T-helper 2 cell treated with Interferon-gamma antibody and Interleukin-4, amounts not matched to agents 5 μg/mL and 100 μg/mL, for 36 hours (primary cell): ENCODE measurements around the gene F5.

Experiments used
- DNase-seq: peaks from one replicate; pipeline ENCODE4 v3.0.0; 2021; ENCODE audit warnings: low spot score
- H3K27ac Mint-ChIP-seq: one replicate; pipeline ENCODE4 v1.8.0; 2021; ENCODE audit warnings: mild to moderate bottlenecking, mixed read lengths
- H3K27me3 Mint-ChIP-seq: one replicate; pipeline ENCODE4 v1.8.0; 2021; ENCODE audit warnings: low read depth, mixed read lengths
- H3K36me3 Mint-ChIP-seq: one replicate; pipeline ENCODE4 v1.8.0; 2021; ENCODE audit warnings: low read depth, mixed read lengths
- H3K4me1 Mint-ChIP-seq: one replicate; pipeline ENCODE4 v1.8.0; 2021; ENCODE audit warnings: low read depth, mixed read lengths
- H3K4me3 Mint-ChIP-seq: one replicate; pipeline ENCODE4 v1.8.0; 2022; ENCODE audit warnings: mild to moderate bottlenecking, moderate library complexity, mixed read lengths
- H3K9me3 Mint-ChIP-seq: one replicate; pipeline ENCODE4 v1.8.0; 2021; ENCODE audit warnings: mixed read lengths

Gene F5

DNA sequence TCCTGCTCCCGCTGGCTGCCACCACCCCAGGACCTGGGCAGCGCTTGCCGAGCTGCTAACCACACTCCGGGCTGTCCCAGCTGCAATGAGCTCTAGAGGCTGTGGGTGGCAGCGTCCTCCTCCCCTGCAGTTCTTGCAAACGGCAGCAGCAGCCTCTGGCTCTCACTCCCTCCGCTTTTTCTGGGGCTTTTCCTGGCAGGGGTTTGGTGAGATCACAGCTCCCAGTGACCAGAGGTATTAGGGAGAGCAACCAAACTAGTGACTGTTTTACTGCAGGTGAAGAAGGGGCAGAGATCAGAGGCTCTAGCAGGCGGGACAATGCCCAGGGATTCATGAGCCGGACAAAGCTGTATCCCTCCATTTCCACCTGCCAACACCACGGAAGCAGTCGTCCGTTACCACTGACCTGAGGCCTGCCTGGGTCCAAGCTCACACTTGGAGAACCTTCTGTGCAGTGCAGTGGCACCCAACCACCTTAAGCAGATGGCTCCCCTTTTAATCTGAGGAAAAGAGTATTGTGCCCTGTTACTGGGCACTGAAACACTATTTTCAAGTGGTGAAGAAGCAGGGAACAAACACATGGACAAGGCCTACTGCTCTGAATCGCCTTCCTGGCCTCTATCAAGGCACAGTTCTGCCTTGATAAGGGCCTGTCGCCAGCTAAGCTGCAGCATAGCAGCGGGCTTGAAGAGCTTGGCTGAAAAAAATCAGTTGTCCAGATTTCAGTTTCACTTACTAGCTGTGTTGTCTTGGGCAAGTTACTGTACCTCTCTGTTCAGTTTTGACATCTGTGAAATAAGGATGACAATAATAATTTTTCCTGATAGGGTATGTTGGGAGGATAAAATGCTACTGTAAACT is at the start of gene F5:
Gene F5, minus strand, starts transcription at position 87 of the 861 bp plus-strand sequence. CDS start 95 bp downstream, outside the sequence.
- no peaks in the 10 kb centered on the region for H3K36me3 Mint-ChIP-seq
- peak within 1 kb of the TSS; percentile 92 for H3K4me3 Mint-ChIP-seq
- H3K27me3 Mint-ChIP-seq: no peaks in the 10 kb centered on the region
- no peaks in the 10 kb centered on the region for H3K9me3 Mint-ChIP-seq
- peaks cover 45% of the 10 kb centered on the region for H3K4me1 Mint-ChIP-seq
- H3K27ac Mint-ChIP-seq: peak within 1 kb of the TSS; percentile 79
- DNase-seq: peak; percentile 75

DNA sequence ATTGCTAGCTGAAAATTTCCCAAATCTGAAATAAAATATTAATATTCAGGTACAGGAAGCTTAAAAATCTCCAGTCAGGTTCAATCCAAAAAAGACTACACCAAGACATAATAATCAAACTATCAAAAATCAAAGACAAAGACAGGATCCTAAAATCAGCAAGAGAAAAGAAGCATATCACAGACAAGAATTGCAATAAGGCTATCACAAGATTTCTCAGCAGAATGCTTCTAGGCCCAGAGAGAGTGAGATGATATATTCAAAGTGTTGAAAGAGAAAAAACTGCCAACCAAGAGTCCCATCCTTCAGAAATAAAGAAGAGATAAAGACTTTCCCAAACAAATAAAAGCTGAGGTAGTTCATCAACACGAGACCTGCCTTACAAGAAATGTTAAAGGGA is 48.6 kb upstream of the F5 start:
- Mint-ChIP-seq H3K4me1 (peaks cover 8% of the 10 kb centered on the region), H3K27me3 (no peaks in the 10 kb centered on the region), H3K9me3 (peaks cover 66% of the 10 kb centered on the region), H3K36me3 (peaks cover 17% of the 10 kb centered on the region), H3K27ac (no peak overlapping the region), H3K4me3 (no peak overlapping the region)
- DNase-seq: no peak

GRCh38 chr1:169634145-169634544 is 47.9 kb upstream of the F5 start:
- no peaks in the 10 kb centered on the region for H3K27me3 Mint-ChIP-seq
- peaks cover 59% of the 10 kb centered on the region for H3K9me3 Mint-ChIP-seq
- DNase-seq: no peak
- no peak overlapping the region for H3K4me3 Mint-ChIP-seq
- peaks cover 15% of the 10 kb centered on the region for H3K36me3 Mint-ChIP-seq
- peaks cover 3% of the 10 kb centered on the region for H3K4me1 Mint-ChIP-seq
- peak overlapping the region; percentile 8 for H3K27ac Mint-ChIP-seq

DNA sequence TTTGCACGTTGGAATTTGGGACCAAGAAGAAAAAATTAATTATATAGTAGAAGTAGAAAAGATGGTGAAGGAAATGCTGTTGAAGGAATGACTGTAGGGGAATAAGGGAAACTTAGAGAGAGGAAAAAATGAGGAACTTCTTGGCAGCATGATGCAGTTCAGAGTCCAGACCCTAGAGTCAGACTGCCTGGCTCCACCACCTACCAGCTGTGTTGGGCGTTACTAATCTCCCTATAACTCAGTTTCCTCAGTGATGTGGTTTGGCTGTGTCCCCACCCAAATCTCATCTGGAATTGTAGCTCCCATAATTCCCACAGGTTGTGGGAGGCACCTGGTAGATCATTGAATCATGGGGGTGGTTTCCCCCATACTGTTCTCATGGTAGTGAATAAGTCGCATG is 45.0 kb upstream of the F5 start:
- peaks cover 11% of the 10 kb centered on the region for H3K36me3 Mint-ChIP-seq
- H3K27me3 Mint-ChIP-seq: no peaks in the 10 kb centered on the region
- DNase-seq: no peak
- H3K9me3 Mint-ChIP-seq: peaks cover 38% of the 10 kb centered on the region
- H3K4me1 Mint-ChIP-seq: peaks cover 12% of the 10 kb centered on the region
- no peak overlapping the region for H3K4me3 Mint-ChIP-seq
- H3K27ac Mint-ChIP-seq: no peak overlapping the region

DNA sequence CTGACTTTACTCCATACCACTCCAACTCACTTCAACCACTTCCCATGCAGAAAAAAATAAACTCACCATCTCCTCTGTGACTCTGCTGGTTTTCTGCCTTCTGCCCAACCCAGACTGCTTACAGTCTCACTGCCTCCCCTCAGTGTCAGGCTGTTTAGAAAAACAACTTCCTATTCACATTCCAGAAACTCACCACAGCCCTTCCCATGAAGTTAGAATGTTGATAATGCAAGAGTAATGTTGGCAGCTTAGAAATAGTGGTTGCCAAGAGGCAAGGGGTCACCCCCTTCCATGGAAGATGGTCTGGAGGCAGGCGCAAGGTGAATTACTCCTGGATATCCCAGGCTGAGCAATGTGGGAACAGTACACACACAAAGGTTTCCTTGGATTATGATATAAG is 43.7 kb upstream of the F5 start, which contains the start of gene SELP:
Gene SELP, minus strand, starts transcription at position 119 of the 400 bp plus-strand sequence. Its CDS starts 50 bp downstream, at position 69.
- no peak within 1 kb of the TSS for H3K4me3 Mint-ChIP-seq
- peaks cover 20% of the 10 kb centered on the region for H3K4me1 Mint-ChIP-seq
- DNase-seq: no peak
- H3K36me3 Mint-ChIP-seq: peaks cover 10% of the 10 kb centered on the region
- H3K9me3 Mint-ChIP-seq: peaks cover 30% of the 10 kb centered on the region
- no peak within 1 kb of the TSS for H3K27ac Mint-ChIP-seq
- no peaks in the 10 kb centered on the region for H3K27me3 Mint-ChIP-seq

DNA sequence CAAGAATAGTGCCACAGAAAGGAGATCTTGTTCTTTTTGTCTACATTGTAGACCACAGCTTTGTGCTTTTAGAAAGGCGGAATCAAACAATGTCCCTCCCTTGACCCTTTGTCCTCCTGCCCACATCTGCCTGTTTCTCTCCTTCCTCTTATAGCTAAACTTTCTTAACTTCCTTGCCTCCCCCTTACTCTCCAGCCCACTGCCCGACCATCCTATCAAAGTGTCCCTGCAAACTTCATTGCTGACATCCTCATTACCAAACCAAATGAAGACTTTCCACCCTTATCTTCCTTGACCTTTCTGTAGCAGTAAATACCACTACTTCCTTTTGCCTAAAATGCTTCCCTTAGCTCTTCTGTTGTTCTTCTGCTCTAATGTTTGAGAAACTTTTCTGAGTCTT is 38.6 kb upstream of the F5 start:
- no peak for DNase-seq
- Mint-ChIP-seq H3K27ac (peak overlapping the region; percentile 4), H3K27me3 (no peaks in the 10 kb centered on the region), H3K9me3 (peaks cover 11% of the 10 kb centered on the region), H3K4me3 (no peak overlapping the region), H3K4me1 (peaks cover 29% of the 10 kb centered on the region), H3K36me3 (no peaks in the 10 kb centered on the region)

GRCh38 chr1:169624122-169624521 is 37.8 kb upstream of the F5 start:
- DNase-seq: no peak
- Mint-ChIP-seq H3K4me3 (no peak overlapping the region), H3K36me3 (no peaks in the 10 kb centered on the region), H3K27me3 (no peaks in the 10 kb centered on the region), H3K4me1 (peaks cover 27% of the 10 kb centered on the region), H3K9me3 (peaks cover 11% of the 10 kb centered on the region), H3K27ac (peak overlapping the region; percentile 7)

DNA sequence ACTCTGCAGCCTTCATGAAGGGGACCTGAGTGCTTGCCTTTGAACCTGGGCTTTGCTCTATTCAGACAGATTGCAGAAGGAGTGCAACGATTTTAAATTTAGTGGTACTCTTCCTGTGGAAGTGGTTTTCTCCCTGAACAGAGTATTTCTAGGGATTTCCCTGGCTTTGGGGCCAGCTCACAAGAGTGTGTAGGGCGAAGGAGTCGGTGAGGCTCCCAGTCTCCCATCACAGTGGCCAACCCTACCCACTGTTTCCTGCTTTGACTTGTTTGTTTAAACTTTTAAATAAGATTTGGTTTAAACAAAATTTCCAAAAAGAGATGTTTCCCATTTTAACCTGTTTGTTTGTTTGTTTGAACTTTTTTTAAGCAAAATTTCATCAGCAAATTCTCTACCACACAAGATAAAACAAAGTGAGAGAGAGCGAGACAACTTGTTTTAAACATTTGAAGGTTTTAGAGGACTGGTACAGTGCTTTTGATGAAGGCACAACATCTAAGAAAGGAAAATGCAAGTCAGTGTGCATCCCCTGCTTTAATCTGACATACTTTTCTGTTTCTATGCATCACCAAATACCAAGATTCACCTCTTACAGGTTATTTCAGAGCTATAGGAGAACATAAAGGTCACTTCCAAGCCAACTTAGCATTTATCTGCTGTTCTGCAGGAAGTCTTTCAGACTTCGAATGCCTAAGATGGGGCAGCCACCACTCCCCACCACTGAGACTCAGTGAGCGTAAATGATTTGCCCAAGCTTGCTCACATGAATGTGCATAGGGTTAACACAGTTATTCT is 37.0 kb upstream of the F5 start:
- DNase-seq: no peak
- Mint-ChIP-seq H3K9me3 (peaks cover 11% of the 10 kb centered on the region), H3K36me3 (no peaks in the 10 kb centered on the region), H3K4me1 (peaks cover 23% of the 10 kb centered on the region), H3K27ac (no peak overlapping the region), H3K27me3 (no peaks in the 10 kb centered on the region), H3K4me3 (no peak overlapping the region)

DNA sequence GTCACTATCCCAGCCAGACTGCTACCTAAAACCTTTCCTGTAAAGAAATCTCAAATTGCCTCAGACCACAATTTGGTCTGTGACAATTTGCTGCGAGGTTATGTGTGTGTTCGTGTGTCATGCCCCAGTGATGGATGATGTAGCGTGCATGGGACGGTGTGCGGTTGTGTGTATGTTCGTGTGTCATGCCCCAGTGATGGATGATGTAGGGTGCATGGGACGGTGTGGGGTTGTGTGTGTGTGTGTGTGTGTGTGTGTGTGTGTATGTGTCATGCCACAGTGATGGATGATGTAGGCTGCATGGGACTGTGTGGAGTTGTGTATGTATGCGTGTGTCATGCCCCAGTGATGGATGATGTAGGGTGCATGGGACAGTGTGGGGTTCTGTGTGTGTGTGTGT is 34.3 kb upstream of the F5 start:
- H3K27ac Mint-ChIP-seq: no peak overlapping the region
- no peak overlapping the region for H3K4me3 Mint-ChIP-seq

GRCh38 chr1:169618367-169618766 is 32.1 kb upstream of the F5 start:
- Mint-ChIP-seq H3K4me1 (peaks cover 3% of the 10 kb centered on the region), H3K9me3 (peaks cover 6% of the 10 kb centered on the region), H3K36me3 (peaks cover 1% of the 10 kb centered on the region), H3K27ac (no peak overlapping the region), H3K4me3 (no peak overlapping the region), H3K27me3 (no peaks in the 10 kb centered on the region)
- DNase-seq: no peak

More for the DNA sequence above, 34.3 kb upstream of the F5 start:
- H3K9me3 Mint-ChIP-seq: peaks cover 6% of the 10 kb centered on the region
- peaks cover 15% of the 10 kb centered on the region for H3K4me1 Mint-ChIP-seq
- no peaks in the 10 kb centered on the region for H3K27me3 Mint-ChIP-seq
- no peak for DNase-seq
- H3K36me3 Mint-ChIP-seq: peaks cover 1% of the 10 kb centered on the region

DNA sequence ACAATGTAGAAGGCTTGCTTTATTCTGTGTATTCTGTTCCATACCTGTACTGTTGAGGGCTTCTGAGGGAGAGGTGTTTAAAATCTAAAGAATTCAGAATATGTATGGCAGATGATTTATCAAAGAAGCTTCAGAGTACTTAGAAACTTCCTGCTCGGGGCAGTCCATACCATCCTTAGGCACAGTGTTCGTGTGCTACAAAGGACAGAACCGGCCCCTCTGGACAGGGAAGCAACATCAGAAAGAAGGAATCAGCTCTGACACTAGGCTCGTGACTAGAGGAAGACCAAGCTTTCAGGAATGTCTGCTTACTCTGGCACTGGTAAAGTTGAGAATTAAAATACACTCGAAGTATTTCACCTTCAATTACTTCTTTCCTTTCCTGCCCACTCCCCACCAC is 29.5 kb upstream of the F5 start:
- H3K9me3 Mint-ChIP-seq: peaks cover 4% of the 10 kb centered on the region
- no peak for DNase-seq
- no peak overlapping the region for H3K27ac Mint-ChIP-seq
- H3K36me3 Mint-ChIP-seq: peaks cover 1% of the 10 kb centered on the region
- peaks cover 3% of the 10 kb centered on the region for H3K4me1 Mint-ChIP-seq
- no peak overlapping the region for H3K4me3 Mint-ChIP-seq
- H3K27me3 Mint-ChIP-seq: no peaks in the 10 kb centered on the region

DNA sequence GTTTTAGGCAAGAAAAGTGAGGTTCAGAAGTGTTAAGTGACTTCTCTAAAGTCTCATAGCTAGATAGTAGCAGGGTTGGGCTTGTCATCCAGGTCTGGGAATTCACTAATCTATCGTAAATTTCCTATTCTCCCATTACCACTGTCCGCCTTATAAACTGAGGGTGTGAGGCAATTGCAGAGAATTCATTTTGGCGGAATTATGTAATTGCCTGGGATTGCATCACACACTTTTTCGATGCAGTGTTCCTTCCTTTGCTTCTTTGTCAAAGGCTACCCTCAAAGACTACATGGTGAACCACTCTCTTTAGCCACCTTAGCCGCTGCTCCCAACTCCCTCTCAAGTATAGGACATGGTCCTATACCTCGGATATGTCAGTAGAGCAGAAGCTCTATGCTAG is 24.6 kb upstream of the F5 start:
- Mint-ChIP-seq H3K4me3 (no peak overlapping the region), H3K36me3 (no peaks in the 10 kb centered on the region), H3K4me1 (peaks cover 6% of the 10 kb centered on the region), H3K27me3 (no peaks in the 10 kb centered on the region), H3K9me3 (no peaks in the 10 kb centered on the region), H3K27ac (no peak overlapping the region)
- no peak for DNase-seq

DNA sequence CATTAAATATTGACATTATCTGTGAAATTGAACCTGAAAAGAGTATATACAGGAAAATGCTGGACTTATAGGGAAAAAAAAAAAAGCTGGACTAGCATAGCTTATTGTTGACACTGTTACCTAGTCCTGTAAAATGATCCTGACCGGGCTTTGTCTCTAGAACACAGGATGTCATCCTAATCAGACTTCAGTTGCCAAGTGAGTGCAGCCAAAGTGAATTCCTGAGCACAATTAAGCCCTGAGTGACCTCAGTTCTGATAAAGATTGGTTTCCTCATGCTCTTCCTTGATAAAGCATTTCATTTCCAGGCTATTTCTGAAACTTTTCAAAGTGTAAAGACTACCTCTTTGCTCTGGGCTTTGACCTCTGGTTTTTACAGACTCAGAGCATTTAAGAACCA is 23.8 kb upstream of the F5 start:
- Mint-ChIP-seq H3K27ac (no peak overlapping the region), H3K4me3 (no peak overlapping the region), H3K27me3 (no peaks in the 10 kb centered on the region), H3K9me3 (no peaks in the 10 kb centered on the region), H3K4me1 (peaks cover 7% of the 10 kb centered on the region), H3K36me3 (no peaks in the 10 kb centered on the region)
- DNase-seq: no peak

GRCh38 chr1:169608226-169608625 is 21.9 kb upstream of the F5 start:
- Mint-ChIP-seq H3K27ac (no peak overlapping the region), H3K9me3 (peaks cover 5% of the 10 kb centered on the region), H3K4me1 (peaks cover 23% of the 10 kb centered on the region), H3K4me3 (no peak overlapping the region), H3K27me3 (no peaks in the 10 kb centered on the region), H3K36me3 (peaks cover 2% of the 10 kb centered on the region)
- no peak for DNase-seq
